IPS-18c (cell line): ENCODE data around the gene GREM1.

ENCODE experiments used
- H3K4me3 ChIP-seq: 2 replicates; pipeline ENCODE4 v1.7.0; 2013; ENCODE audit warnings: low read depth, mild to moderate bottlenecking, low read length, moderate library complexity; ENCODE audit not compliant: insufficient read depth
- H3K9me3 ChIP-seq: one replicate; pipeline ENCODE4 v1.6.1; 2013; ENCODE audit warnings: mild to moderate bottlenecking, low read length, moderate library complexity; ENCODE audit not compliant: control insufficient read depth, insufficient read depth

GREM1 gene

DNA sequence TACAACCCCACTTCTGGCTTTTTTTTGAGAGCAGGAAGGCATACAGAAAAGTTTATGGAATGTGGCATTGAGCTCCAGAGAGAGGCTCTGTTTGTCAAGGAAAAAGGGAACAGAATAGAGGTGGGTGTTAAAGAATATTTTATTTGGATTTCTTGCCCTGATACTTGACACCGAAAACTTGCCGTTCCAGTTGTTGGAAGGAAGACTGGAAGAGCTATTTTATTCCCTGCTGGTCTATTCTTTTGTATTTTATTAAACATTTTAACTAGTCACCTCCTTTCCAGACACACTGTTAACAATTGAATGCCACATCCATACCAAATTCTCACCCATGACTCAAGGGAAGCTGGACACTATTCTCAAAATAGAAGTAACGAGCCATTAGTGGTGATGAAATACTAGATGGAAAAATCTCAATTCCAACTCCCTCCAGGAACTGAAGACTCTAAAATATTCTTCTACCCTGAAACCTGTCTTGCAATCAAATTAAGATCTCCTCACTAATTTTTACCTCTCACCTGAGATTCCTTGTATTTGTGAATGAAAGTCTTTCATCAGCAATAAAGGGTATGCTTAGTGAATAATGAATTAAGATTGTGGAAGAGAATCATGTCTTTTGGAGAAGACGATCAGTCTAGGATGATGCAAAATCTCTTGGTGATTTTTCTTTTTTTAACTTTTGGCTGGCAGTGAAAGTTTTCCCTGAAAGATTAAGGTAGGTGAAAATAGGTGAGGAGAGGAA, 28.5 kb downstream of the GREM1 start:
- no peaks in the 10 kb centered on the region for H3K9me3 ChIP-seq
- no peak overlapping the region for H3K4me3 ChIP-seq

DNA sequence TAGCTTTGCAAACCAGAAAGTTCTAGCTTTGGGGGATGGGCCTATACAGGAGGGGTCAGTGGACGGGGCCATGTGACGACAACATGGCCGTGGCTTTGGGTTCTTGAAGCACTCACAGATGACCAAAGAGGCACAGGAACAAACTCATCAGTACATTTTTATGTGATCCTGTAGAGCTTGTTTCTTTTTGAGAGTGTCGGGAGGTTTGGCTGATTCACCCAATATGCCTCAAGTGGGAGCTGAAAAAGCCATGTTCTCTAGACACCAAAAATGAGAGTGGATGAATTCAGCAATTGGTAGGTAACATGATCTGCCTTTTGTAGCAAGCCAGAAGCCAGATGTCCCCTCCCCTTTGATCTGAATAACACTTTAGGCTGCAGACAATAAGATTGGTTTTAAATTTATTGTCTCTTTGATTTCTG, 30.1 kb downstream of the GREM1 start:
- H3K4me3 ChIP-seq: no peak overlapping the region
- H3K9me3 ChIP-seq: no peaks in the 10 kb centered on the region

DNA sequence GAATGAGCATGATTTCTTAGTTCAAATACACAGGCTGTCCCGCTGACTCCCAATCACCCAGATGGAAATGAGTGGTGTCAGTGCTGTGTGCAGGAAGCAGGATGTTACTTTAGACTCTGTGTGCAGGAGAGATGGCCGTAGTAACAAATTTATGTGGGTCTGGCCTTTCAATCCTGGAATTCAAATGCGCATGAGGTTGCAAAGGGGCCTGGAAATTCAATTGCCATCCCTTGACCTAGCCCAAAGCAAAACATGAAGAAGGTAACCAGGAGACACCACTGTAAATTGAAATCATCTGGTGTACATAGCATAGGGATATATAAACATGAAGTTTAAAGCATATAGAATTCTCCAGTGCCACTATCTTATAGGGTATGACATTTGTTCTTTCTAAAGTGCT, 33.2 kb downstream of the GREM1 start:
- Histone ChIP-seq H3K9me3 (no peaks in the 10 kb centered on the region), H3K4me3 (no peak overlapping the region)

DNA sequence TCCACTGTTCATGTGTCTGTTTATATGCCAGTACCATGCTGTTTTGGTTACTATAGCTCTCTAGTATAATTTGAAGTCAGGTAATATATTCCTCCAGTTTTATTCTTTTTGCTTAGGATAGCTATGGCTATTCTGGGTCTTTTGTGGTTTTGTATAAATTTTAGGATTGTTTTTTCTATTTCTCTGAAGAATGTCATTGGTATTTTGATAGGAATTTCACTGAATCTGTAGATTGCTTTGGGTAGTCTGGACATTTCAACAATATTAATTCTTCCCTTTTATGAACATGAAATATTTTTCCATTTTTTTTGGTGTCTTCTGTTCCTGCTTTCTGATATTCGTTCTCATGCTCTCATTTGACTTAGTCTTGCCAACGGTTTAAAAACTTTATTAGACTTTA, 39.6 kb downstream of the GREM1 start:
- H3K9me3 ChIP-seq: no peaks in the 10 kb centered on the region

DNA sequence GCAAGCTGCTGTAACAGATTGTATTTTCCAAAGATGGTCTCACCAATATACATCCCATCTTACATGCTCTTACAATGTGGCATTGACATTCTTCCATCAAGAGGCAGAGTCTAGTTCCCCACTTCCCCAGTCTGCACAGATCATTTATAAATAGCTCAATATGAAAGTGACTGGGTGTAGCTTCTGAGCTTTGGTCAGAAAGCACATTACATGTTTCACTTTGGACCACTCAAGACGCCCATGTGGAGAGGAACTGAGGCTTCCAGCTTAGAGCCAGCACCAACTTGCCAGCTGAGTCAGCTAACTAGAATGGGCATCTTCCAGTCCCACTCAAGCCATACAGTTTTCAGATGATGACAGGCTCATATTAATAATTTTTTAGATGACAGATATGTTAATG, 45.5 kb downstream of the GREM1 start:
- Histone ChIP-seq H3K4me3 (no peak overlapping the region), H3K9me3 (no peaks in the 10 kb centered on the region)

More for the DNA sequence above, 39.6 kb downstream of the GREM1 start:
- H3K4me3 ChIP-seq: no peak overlapping the region

DNA sequence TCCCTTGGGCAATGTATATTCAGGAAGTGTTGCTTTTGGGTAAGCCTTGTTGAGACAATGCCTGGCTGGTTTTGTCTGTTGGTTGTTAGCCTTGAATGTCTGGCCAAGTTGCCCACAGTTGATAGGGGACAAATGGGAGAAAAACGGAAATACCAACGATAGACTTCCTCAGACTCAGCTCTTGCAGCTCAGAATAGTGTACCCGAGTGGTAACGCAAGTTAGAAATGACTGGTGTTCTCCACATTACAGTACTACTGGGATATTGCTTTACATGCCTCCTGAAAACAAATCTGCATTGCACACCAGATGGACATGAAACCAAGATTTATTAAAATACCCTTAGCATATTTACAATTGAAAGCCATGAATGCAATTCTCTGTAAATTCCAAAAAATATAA, 47.4 kb downstream of the GREM1 start:
- H3K4me3 ChIP-seq: no peak overlapping the region

DNA sequence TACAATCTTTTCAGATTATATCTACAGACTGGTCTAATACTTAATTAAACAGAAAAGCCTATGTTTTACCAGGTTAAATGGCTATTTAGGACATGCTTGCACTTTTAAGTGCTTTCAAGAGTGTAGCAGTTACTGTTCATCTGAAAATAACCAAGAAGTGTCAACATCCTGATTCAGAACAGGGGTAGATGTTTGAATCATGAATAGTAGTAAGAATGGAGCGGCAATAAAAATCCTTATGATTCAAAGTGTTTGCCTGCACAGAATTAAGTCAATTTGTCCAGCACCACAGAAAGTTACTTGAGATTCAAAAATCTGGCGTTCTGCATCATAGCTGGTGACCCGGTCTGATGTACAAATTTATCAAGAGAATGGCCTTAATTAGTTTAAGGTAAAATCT, 48.3 kb downstream of the GREM1 start:
- Histone ChIP-seq H3K4me3 (no peak overlapping the region), H3K9me3 (no peaks in the 10 kb centered on the region)

More for the DNA sequence above, 47.4 kb downstream of the GREM1 start:
- no peaks in the 10 kb centered on the region for H3K9me3 ChIP-seq

DNA sequence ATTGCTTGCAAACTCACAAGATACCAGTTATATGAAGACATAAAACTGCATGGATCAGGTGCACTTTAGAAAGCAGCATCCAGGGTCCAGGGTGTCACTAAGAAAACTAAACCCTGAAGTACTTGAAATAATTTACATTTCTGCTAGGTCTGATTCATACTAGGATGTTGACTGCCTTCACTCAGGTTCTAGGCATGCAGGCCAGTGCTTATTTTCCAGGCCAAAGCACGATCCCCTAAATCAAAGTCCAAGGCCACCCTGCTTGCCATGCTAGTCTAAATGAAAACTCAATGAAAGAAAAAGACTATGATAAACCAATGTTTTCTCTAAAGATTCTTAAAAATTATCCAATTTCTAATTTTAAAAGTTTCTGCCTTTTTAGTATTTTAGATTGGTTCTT, 49.4 kb downstream of the GREM1 start:
- H3K4me3 ChIP-seq: no peak overlapping the region
- no peaks in the 10 kb centered on the region for H3K9me3 ChIP-seq

DNA sequence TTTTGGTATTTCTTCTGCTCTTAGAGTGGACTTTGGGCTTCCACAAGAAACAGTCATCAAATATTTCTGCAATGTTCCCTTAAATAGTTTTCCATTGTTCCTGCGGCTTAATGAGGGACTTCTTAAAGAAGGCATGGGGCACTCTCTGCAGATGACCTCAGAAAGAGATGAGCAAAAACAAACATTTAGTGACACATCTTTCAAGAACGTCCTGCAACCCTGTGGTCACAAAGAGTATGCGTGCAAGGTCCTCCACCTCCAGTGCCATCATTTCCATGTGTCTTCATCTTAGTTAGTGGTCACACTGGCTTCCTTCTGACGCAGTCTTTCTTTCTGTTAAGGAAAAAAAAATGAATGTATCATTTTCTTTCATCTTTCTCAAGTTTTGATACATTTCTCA, 56.2 kb downstream of the GREM1 start:
- no peaks in the 10 kb centered on the region for H3K9me3 ChIP-seq
- no peak overlapping the region for H3K4me3 ChIP-seq

DNA sequence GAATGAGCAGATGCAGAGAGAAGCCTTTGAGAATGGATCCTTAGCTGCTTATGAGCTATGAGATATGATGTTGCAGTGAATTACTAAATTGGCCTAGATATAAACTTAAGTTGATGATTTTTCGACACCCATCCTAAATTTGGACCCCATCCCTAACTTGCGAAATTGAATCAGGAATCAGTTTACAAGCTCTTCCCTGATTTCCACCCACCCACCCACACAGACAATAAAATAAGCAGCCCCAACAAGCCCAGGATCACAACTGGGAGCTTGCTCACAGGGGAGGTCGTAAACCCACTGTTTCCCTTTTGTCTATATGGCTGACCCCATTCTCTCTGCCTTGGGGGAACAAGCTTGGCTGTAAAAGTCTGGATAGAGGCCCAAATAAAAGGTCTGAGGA, 57.3 kb downstream of the GREM1 start:
- H3K4me3 ChIP-seq: no peak overlapping the region
- no peaks in the 10 kb centered on the region for H3K9me3 ChIP-seq

DNA sequence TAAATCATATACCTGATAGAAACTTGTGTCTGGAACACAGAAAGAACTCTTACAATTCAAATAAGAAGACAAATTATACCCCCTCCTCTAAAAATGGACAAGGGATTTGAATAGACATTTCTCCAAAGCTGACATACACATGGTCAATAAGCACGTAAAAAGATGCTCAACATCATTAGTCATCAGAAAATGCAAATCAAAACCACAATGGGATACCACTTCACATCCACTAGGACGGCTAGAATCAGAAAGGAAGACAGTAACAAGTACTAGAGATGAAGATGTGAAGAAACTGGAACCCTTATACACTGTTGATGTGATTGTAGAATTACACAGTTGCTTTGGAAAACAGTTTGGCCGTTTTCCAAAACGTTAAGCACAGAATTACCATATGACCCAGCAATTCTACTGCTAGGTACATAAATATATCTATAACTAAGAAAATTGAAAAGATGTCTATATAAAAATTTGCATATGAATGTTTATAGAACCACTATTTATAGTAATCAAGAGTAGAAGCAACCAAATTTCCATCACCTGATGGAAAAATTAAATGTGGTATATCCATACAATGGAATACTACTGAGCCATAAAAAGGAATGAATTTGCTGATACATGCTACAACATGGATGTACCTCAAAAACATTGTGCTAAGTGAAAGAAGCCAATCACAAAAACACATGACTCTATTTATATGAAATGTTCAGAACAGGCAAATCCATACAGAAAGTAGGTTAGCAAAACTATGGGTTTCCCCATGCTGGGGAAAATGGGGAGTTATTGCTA, 60.8 kb downstream of the GREM1 start:
- Histone ChIP-seq H3K9me3 (no peaks in the 10 kb centered on the region), H3K4me3 (no peak overlapping the region)

DNA sequence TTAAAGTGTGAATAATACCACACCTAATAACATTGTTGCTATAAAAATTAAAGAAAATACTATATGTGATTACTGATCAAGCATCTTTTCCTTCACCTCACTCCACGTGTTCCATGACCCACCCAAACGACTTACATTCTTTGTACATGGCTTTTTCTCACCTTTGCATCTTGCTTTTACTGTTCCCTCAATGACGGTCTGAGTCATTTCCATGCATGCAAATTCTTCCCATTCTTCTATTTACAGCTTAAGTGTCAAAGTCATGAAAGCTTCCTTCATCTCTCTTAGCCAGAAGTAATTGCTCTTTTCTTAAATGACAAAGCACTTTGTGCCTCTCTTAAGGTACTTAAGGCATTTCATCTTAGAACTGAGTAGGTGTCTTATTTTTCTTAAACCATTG, 64.0 kb downstream of the GREM1 start:
- no peak overlapping the region for H3K4me3 ChIP-seq
- H3K9me3 ChIP-seq: no peaks in the 10 kb centered on the region

DNA sequence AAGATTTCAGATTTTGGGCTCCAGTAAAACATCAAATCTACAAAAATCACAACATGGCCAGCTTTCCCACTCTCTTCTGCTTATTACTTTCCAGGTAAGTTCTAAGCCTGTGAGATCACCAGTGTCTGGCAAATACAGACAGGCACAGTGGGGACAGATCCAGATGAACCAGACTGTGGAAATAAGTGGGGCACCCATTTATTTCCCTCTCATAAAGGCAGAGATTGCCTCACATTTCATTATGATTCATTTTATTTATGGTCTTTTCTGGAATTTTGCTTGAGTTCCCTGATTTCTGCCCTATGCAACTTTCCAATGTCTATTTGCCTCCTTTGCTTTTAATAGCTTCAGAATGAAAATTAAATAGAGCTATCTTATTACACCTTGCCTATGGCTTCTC, 66.8 kb downstream of the GREM1 start:
- Histone ChIP-seq H3K4me3 (no peak overlapping the region), H3K9me3 (no peaks in the 10 kb centered on the region)

DNA sequence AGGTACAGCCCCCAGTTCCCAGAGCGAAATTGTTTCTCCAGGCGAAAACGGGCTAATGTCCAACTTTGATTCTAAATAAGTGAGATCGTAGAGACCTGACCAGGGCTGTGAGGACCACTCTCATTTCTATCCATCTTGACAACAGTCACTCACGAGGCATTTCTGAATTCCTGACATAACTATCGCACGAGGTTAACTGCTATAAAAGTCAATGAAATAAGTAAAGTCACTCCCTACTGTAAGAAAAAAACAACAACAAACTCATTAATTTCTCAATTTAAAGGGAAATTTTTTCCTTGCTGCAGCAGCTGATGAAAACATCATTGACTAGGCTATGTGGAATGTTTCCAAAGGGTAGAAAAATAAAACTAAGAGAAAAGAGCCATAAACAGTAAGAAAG, 69.1 kb downstream of the GREM1 start:
- no peaks in the 10 kb centered on the region for H3K9me3 ChIP-seq

DNA sequence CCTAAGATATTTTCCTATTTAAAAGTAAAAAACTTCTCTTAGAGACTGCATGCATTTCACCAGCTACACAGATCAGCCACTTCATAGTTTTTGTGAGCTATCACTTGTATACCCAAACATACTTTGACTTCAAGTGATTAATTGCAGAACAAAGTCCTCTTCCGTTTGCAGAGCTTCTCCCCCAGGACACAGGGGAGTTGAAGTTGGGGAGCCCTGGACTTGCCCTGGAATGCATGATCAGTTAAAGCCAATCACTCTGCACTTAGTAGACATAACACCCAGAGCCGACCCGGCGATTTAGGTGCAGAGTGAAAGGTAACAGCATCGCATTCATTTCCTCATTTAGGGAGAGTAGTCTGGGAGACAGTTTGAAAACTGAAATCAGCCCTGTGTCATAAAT, 70.1 kb downstream of the GREM1 start:
- Histone ChIP-seq H3K9me3 (no peaks in the 10 kb centered on the region), H3K4me3 (no peak overlapping the region)

More for the DNA sequence above, 69.1 kb downstream of the GREM1 start:
- H3K4me3 ChIP-seq: no peak overlapping the region

DNA sequence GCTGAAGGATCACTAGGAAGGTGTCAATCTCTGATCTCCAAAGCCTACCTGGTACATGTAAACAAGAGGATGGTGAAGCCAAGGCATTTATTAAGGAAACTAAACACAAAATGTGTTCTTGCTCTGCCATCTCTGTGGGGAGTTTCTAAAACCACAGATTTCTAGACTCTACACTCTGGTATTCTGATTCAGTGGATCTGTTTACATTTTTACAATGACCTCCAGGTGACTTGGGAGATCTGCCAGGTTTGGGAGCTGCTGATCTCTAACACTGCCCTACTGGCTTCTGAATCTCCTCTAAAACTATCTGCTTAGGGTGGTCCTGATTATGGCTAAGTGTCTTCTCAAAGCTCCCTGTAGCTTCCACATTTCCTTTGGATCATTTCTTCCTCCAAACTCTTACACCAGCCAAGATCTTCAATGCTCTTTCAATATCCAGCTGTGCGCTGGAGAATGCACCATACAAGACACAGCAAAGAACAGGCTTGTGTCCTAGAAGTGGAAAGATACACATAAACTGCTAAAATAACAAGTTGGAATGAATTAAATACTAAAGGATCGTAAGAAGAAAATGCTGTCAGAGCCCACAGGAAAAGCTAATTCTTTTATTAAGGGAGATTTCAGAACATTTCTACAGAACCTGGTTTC, 72.7 kb downstream of the GREM1 start:
- H3K4me3 ChIP-seq: no peak overlapping the region
- no peaks in the 10 kb centered on the region for H3K9me3 ChIP-seq

DNA sequence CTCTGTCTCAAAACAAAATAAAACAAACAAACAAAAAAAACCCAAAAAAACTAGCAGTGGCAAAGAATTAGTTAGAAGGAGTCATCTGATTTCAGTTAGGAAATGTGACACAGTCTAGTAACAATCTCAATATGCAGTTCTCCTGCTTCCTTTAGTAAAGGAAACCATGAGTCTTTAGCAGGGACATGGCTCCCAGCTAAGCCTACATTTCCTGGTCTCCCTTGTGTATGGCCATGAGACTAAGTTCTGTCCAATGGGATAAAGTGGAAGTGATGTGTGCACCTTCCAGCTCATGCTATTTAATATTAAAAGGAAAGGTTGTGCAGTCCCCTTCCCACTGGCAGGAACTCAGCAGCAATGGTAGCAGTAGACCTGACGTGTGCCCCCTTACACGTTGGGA, 74.6 kb downstream of the GREM1 start:
- H3K4me3 ChIP-seq: no peak overlapping the region
- no peaks in the 10 kb centered on the region for H3K9me3 ChIP-seq
